Epithelial cell of esophagus (primary cell): ENCODE data around the gene ANG.
"Not testable (repeated sequence)": the region's sequence is repeated elsewhere in the genome, so short reads cannot be mapped to it uniquely, and the experiment has no call there.

Experiments
- DNase-seq: peaks from one replicate; pipeline ENCODE4 v3.0.0; 2010; ENCODE audit warnings: low read depth
- H3K4me3 ChIP-seq: 2 replicates; pipeline ENCODE4 v1.5.1; 2011; ENCODE audit warnings: mild to moderate bottlenecking, low read length, control low read depth
- TF ChIP-seq, protein P1 (sequence below): IDR thresholded peaks from 2 replicates; pipeline ENCODE4 v1.5.1; 2011; ENCODE audit warnings: low read depth, mild to moderate bottlenecking, low read length, control low read depth, inconsistent platforms; ENCODE audit not compliant: insufficient read depth; ENCODE audit errors: missing control alignments

The ANG gene

DNA sequence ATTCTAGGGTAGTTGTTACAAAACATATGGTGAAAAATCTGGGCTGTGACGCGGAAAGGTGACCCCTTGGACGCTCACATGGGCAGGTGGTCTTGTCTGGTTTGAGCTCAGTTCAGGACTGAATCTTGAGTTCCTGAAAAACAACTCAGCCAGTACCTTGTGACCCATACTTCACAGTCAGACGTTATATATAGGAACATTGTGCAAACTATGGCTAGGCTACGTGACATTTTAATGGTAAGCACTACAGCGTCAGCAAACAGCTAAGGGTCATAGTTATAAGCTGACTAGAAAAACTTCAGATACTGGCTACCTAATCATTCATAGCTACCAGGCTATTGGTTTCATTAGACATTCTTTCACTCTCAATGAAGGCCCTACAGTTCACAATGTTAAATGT lies 42.3 kb downstream of the ANG start:
- no peak for DNase-seq
- TF ChIP-seq, protein P1, sequence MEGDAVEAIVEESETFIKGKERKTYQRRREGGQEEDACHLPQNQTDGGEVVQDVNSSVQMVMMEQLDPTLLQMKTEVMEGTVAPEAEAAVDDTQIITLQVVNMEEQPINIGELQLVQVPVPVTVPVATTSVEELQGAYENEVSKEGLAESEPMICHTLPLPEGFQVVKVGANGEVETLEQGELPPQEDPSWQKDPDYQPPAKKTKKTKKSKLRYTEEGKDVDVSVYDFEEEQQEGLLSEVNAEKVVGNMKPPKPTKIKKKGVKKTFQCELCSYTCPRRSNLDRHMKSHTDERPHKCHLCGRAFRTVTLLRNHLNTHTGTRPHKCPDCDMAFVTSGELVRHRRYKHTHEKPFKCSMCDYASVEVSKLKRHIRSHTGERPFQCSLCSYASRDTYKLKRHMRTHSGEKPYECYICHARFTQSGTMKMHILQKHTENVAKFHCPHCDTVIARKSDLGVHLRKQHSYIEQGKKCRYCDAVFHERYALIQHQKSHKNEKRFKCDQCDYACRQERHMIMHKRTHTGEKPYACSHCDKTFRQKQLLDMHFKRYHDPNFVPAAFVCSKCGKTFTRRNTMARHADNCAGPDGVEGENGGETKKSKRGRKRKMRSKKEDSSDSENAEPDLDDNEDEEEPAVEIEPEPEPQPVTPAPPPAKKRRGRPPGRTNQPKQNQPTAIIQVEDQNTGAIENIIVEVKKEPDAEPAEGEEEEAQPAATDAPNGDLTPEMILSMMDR: no peak

DNA sequence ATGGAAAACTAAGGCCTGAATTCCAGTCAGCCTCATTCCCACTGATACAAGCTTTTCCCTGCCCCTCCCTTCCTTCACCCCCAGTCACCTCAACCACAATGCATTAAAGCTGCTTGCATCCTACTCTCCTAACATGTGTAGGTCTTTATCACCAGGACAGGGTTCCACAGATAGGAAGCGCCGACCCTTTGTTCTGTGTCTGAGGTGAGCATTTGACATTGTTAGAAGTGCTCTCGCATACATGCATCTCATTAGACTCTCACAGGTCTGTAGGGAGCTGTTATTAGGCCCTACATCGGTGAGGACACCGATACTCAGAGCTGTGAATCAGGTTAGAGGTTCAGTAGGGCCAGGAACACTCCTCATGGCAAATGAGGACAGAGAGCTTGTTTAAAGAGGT lies 43.9 kb downstream of the ANG start:
- H3K4me3 ChIP-seq: no peak overlapping the region
- TF ChIP-seq, protein P1: no peak
- DNase-seq: no peak

More for the DNA sequence above, 42.3 kb downstream of the ANG start:
- H3K4me3 ChIP-seq: no peak overlapping the region

DNA sequence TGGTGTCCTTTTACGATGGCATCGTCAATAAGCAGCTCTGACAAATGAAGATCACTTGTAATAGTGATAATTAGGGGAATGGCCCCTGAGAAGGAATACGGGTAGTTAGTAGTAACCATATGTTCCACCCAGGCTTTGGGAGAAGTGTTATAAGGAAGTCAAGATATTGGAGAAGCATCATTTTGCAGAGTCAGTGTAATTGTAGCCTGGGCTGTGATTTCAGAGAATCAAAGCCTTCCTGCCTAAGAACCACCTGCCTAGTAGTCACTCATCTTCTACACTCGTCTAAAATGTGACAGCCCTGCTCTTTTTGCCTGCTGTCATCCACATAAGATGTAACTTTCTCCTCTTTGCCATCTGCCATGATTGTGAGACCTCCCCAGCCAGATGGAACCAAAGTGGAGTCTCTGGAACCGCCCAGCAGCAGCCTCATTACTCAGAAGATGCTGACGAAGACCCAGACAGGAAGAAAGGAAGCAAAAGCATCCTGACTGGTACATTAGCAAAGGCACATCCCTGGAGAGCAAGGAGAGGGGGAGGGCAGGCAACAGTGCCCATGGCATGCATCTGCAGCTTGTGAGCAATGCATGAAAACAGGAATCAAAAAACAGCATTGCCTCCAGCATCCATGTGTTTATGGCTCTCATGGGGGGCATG lies 44.5 kb downstream of the ANG start:
- TF ChIP-seq, protein P1: no peak
- H3K4me3 ChIP-seq: no peak overlapping the region
- DNase-seq: no peak

DNA sequence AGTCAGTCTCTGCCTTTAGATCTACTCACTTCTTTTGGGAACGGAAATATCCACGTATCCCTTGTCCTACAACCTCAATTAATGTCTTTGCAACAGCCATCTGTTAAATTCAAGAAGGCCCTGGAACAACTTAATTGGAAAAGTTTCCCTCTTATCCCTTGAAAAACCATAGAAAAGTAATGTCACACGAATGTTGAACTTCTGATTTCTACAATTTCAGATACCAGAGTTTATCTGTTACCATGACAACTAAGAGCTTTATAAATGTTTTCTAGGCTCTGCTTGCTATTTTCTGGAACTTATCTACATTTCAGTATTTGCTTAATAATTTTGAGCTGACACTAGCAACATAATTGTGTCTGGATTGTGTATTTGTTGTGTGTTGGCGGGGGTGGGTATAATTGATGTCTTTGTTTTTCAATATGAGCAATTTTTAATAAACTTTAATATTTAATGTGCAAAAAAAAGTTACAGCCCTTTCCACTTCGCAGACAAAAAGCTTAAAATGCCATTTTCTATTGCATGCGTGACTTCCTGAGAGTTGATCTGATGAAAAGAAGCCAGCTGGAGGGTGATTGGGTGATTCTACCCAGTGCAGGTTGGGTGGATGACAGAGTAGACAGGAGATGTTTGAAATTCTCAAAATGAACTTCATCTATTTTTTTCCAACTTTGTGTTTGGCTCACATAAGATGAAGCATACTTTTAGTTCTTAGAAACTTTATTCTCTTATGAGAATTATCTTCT lies 45.3 kb downstream of the ANG start:
- TF ChIP-seq, protein P1: no peak
- DNase-seq: no peak
- H3K4me3 ChIP-seq: no peak overlapping the region

DNA sequence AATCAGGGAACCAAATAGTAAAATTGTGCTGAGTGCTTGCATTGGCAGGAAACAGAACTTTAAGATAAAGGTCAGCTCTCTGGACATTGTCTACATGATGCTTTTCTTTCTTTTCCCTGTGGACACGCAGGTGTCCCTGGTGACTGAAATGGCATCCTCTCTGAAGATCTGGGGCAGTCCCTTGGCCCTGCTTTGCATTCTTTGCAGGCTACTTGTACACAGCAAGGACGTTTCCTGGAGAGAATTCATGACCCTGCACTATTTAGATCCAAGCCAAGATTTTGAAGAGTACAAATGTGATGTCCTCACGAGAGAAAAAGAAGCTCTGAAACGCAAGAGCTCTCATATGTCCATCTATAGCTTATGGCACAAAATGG lies 45.9 kb downstream of the ANG start:
- DNase-seq: no peak
- H3K4me3 ChIP-seq: no peak overlapping the region
- TF ChIP-seq, protein P1: no peak

DNA sequence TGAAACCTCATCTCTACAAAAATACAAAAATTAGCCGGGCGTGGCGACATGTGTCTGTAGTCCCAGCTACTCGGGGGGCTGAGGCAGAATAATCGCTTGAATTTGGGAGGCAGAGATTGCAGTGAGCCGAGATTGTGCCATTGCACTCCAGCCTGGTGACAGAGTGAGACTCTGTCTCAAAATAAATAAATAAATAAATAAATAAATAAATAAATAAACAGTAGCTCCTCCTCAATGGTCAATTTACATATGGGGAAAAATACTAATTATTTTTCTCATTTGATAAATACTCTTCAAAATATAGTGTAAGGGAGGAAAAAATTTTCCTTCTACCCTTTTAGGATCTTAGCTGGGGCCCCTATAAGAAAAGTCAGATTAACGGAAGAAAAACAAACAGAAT lies 49.7 kb downstream of the ANG start:
- not testable (repeated sequence) for H3K4me3 ChIP-seq, DNase-seq

DNA sequence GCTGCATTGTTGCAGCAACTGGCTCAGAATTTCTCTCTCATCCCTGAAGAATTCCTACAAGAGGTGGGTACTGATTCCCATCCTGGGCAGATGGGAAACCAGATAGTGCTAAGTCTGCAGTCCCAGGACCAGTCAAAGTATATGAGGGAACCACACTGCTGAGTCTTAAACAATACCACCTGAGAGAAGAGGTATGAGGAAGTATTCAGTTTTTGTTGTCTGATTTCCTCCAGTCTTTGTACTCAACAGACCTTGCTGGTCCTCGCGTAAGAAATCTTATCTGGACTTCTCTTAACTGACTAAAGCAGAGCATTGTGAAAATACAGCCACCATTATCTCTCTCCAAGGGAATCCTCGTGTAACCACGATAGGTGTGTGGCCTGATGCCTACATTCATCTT lies 53.6 kb downstream of the ANG start:
- no peak overlapping the region for H3K4me3 ChIP-seq
- TF ChIP-seq, protein P1: no peak
- no peak for DNase-seq
